Endothelial cell of umbilical vein (primary cell): Measurements from ENCODE around the gene MUC13. TPM values are rescaled to one million over a fixed set of nuclear protein-coding genes. Genes with fewer than 3 reads are reported as not detected.
A peak's percentile ranks its signal among the peaks of the same experiment; 100 is the strongest.

Experiments used
- BruUV-seq: library from RNA; stranded (reverse); fragments of 400-500 nt; replicated peaks from 2 replicates; lab custom pipeline; 2021; lab: Mats Ljungman, UMichigan
- CTCF ChIA-PET: fragments of 300-600, 350-600 bp; sonication (Branson Sonifier 250); formaldehyde crosslinking; loops from one replicate; lab custom pipeline; 2021; ENCODE audit warnings: antibody characterized with exemption, inconsistent platforms; lab: Charles Lee
- POLR2A ChIA-PET: fragments of 300-600, 350-600 bp; sonication (Branson Sonifier 250); formaldehyde crosslinking; loops from one replicate; lab custom pipeline; 2021; ENCODE audit warnings: antibody characterized with exemption, inconsistent platforms; lab: Charles Lee
- DNase-seq: peaks from one replicate; pipeline ENCODE4 v3.0.0-alpha.2; 2011; ENCODE audit warnings: low read depth, low spot score
- FAIRE-seq: peaks from 2 replicates; lab custom pipeline; 2011; peaks lifted over from hg19 to GRCh38; lab: Jason Lieb, UNC
- H2AFZ ChIP-seq: 2 replicates; pipeline ENCODE4 v1.6.0; 2012; ENCODE audit warnings: low read depth, low read length, control low read depth, inconsistent platforms
- H3K27ac ChIP-seq: 2 replicates; pipeline ENCODE4 v1.5.1; 2011; ENCODE audit warnings: low read depth, mild to moderate bottlenecking, control low read depth, low read length, moderate library complexity; ENCODE audit not compliant: insufficient read depth
- H3K27me3 ChIP-seq, 2 experiments: 2 replicates each; pipeline versions ENCODE4 v1.6.0 to v1.6.1; 2011; ENCODE audit warnings: low read length in 2 of 2, mixed read lengths in 1 of 2; ENCODE audit not compliant: control insufficient read depth in 2 of 2, insufficient read depth in 2 of 2
- H3K36me3 ChIP-seq, 2 experiments: 2 replicates in 1 of 2; 3 replicates in 1 of 2; pipeline ENCODE4 v1.5.1; 2011; ENCODE audit warnings: low read length in 2 of 2, mild to moderate bottlenecking in 1 of 2, moderate library complexity in 1 of 2; ENCODE audit not compliant: control insufficient read depth in 2 of 2, insufficient read depth in 2 of 2; ENCODE audit errors: extremely low read depth in 1 of 2
- H3K4me1 ChIP-seq: 3 replicates; pipeline ENCODE4 v1.5.1; 2011; ENCODE audit warnings: mild to moderate bottlenecking, low read length; ENCODE audit not compliant: control insufficient read depth, insufficient read depth; ENCODE audit errors: extremely low read depth
- H3K4me2 ChIP-seq: 2 replicates; pipeline ENCODE4 v1.6.1; 2011; ENCODE audit warnings: low read length, control low read depth, mixed read lengths; ENCODE audit not compliant: insufficient read depth
- H3K4me3 ChIP-seq, 3 experiments: fragments of 200-600 bp in 1 of 3; sonication (generic), shearing (Covaris generic) in 1 of 3; replicated peaks in 1 of 3; 2 replicates each; pipeline ENCODE4 v1.5.1; 2011 to 2016; ENCODE audit warnings: control low read depth in 3 of 3, low read length in 3 of 3, mild to moderate bottlenecking in 2 of 3, inconsistent platforms in 1 of 3, low read depth in 1 of 3, moderate library complexity in 1 of 3; ENCODE audit not compliant: insufficient read depth in 1 of 3
- H3K79me2 ChIP-seq: 2 replicates; pipeline ENCODE4 v1.6.0; 2012; ENCODE audit warnings: low read length, inconsistent platforms; ENCODE audit not compliant: control insufficient read depth, insufficient read depth
- H3K9ac ChIP-seq: replicated peaks from 2 replicates; pipeline ENCODE3; 2011; ENCODE audit warnings: low read length, control low read depth; ENCODE audit not compliant: insufficient read depth; ENCODE audit errors: extremely low read depth
- H3K9me1 ChIP-seq: replicated peaks from 3 replicates; pipeline ENCODE4 v1.6.0; 2011; ENCODE audit warnings: mild to moderate bottlenecking, low read length; ENCODE audit not compliant: control insufficient read depth, insufficient read depth; ENCODE audit errors: extremely low read depth
- H3K9me3 ChIP-seq: replicated peaks from 2 replicates; pipeline ENCODE4 v1.5.1; 2012; ENCODE audit warnings: low read length, inconsistent platforms; ENCODE audit not compliant: control insufficient read depth, insufficient read depth
- H4K20me1 ChIP-seq: replicated peaks from 2 replicates; pipeline ENCODE3; 2011; ENCODE audit warnings: mild to moderate bottlenecking, low read length; ENCODE audit not compliant: control insufficient read depth, insufficient read depth; ENCODE audit errors: extremely low read depth
- EZH2 ChIP-seq: IDR thresholded peaks from 2 replicates; pipeline ENCODE4 v1.6.1; 2012; ENCODE audit warnings: borderline replicate concordance, low read depth, mild to moderate bottlenecking, moderate library complexity, low read length, inconsistent platforms; ENCODE audit not compliant: severe bottlenecking
- FOS ChIP-seq: IDR thresholded peaks from 2 replicates; pipeline ENCODE4 v1.6.1; 2011; ENCODE audit warnings: mild to moderate bottlenecking, low read length, moderate library complexity, borderline replicate concordance; ENCODE audit not compliant: insufficient read depth
- GATA2 ChIP-seq: IDR thresholded peaks from 2 replicates; pipeline ENCODE4 v1.7.0; 2011; ENCODE audit warnings: low read depth, mild to moderate bottlenecking, moderate library complexity, mixed read lengths, low read length; ENCODE audit not compliant: insufficient read length, insufficient read depth
- JUN ChIP-seq: IDR thresholded peaks from 2 replicates; pipeline ENCODE4 v1.6.1; 2011; ENCODE audit warnings: borderline replicate concordance, low read depth; ENCODE audit not compliant: insufficient read length, insufficient read depth
- POLR2AphosphoS5 ChIP-seq: IDR thresholded peaks from 2 replicates; pipeline ENCODE4 v1.6.1; 2012; ENCODE audit warnings: low read depth, mild to moderate bottlenecking, control low read depth, low read length, moderate library complexity; ENCODE audit not compliant: insufficient read depth
- dilution Hi-C: fragments of 300-500 bp; cut with MboI; formaldehyde crosslinking; loops from one replicate; pipeline ENCODE4 v1.15.0; 2019; ENCODE audit warnings: low sequenced_read_pairs; ENCODE audit not compliant: extremely low pct_ligation_motif_present
- intact Hi-C: fragments of 100-400 bp; cut with micrococcal nuclease; formaldehyde crosslinking; loops from one replicate; pipeline ENCODE4 v1.10.0; 2022
- polyA plus RNA-seq, 4 experiments: library from polyadenylated mRNA; depleted of rRNA in 3 of 4; stranded (reverse) in 3 of 4; unstranded in 1 of 4; fragments of >200 nt; gene quantifications; 2 replicates each; pipeline versions ENCODE4 v1.2.1 to v1.2.3, GENCODE V29; 2011 to 2012; ENCODE audit warnings: missing spikeins in 1 of 4
- total RNA-seq: library from RNA; stranded (reverse); gene quantifications from 2 replicates; pipeline ENCODE4 v1.2.3, GENCODE V29; 2021

MUC13 gene
- total and polyA plus RNA-seq, 2 donors (not counting 3 experiments of a cell fraction or from before 2014, with no cell fraction given), result not detected

GRCh38 chr3:124861041-124861440 lies 73.5 kb downstream of the MUC13 start:
- CTCF ChIA-PET, result interaction anchor here (1.4 kb wide), 2 partner anchors 10 to 40 kb away, joined by 4 read pairs; no protein-coding TSS in a partner anchor
- no TSS peak for BruUV-seq
- Histone ChIP-seq H3K9me1 (no peaks in the 10 kb centered on the region), H3K4me1 (peaks cover 34% of the 10 kb centered on the region), H3K27ac (peak overlapping the region; percentile 61), H3K36me3 (no peaks in the 10 kb centered on the region), H3K79me2 (peaks cover 2% of the 10 kb centered on the region), H3K27me3 (no peaks in the 10 kb centered on the region), H4K20me1 (no peaks in the 10 kb centered on the region), H2AFZ (no peak overlapping the region), H3K9me3 (no peaks in the 10 kb centered on the region), H3K4me2 (peak overlapping the region; percentile 40), H3K4me3 (no peak overlapping the region), H3K9ac (no peak overlapping the region)
- POLR2A ChIA-PET, result no interaction called here
- intact Hi-C loops, result loop anchor here (2.0 kb wide), 1 partner anchor 16 kb away; no protein-coding TSS in a partner anchor
- FAIRE-seq, result no peak
- TF ChIP-seq POLR2AphosphoS5 (no peak), GATA2 (no peak)
- no peak for DNase-seq
- dilution Hi-C loops, result no loop called here

GRCh38 chr3:124860599-124860998 lies 74.0 kb downstream of the MUC13 start:
- peak overlapping the region; percentile 40 for H3K4me2 ChIP-seq
- peak overlapping the region; percentile 17 for H3K9ac ChIP-seq
- no peaks in the 10 kb centered on the region for H3K9me3 ChIP-seq
- peak; percentile 99 for FAIRE-seq
- intact Hi-C loops (loop anchor here (1.0 to 2.0 kb wide), 4 partner anchors 16 to 88 kb away; no protein-coding TSS in a partner anchor), dilution Hi-C loops (no loop called here)
- H2AFZ ChIP-seq, result no peak overlapping the region
- H3K27ac ChIP-seq, result peak overlapping the region; percentile 61
- DNase-seq, result peak; percentile 89
- no peaks in the 10 kb centered on the region for H3K27me3 ChIP-seq
- no peaks in the 10 kb centered on the region for H4K20me1 ChIP-seq
- peak; percentile 79 for TF ChIP-seq FOS
- TF ChIP-seq EZH2, result no peak
- TF ChIP-seq POLR2AphosphoS5, result peak; percentile 18
- TF ChIP-seq JUN, result peak; percentile 35
- H3K79me2 ChIP-seq, result peaks cover 2% of the 10 kb centered on the region
- no peaks in the 10 kb centered on the region for H3K9me1 ChIP-seq
- BruUV-seq, result no TSS peak
- H3K4me3 ChIP-seq, result no peak overlapping the region
- no peaks in the 10 kb centered on the region for H3K36me3 ChIP-seq
- H3K4me1 ChIP-seq, result peaks cover 34% of the 10 kb centered on the region
- ChIA-PET CTCF (interaction anchor here (1.9 to 2.1 kb wide), 2 partner anchors 73 to 101 kb away, joined by 4 to 6 read pairs; no protein-coding TSS in a partner anchor), POLR2A (no interaction called here)
